IMR-90 (cell line): ENCODE measurements around the gene TOMM6.

Experiments
- CEBPB ChIP-seq: IDR thresholded peaks from 2 replicates; pipeline ENCODE4 v1.6.1; 2012; ENCODE audit warnings: low read depth, low read length, improper control_type of control experiment
- CTCF ChIP-seq: conservative IDR thresholded peaks from 2 replicates; pipeline ENCODE4 v1.5.1; 2012; ENCODE audit warnings: mild to moderate bottlenecking, low read depth, low read length, improper control_type of control experiment
- FOS ChIP-seq: fragments of 150-350 bp; IDR thresholded peaks from 2 replicates; pipeline ENCODE4 v1.6.1; 2016; ENCODE audit warnings: low read depth, low read length
- MAZ ChIP-seq: IDR thresholded peaks from 2 replicates; pipeline ENCODE4 v1.6.1; 2012; ENCODE audit warnings: low read depth, mild to moderate bottlenecking, low read length, improper control_type of control experiment, moderate library complexity, borderline replicate concordance
- MXI1 ChIP-seq: IDR thresholded peaks from 2 replicates; pipeline ENCODE4 v1.6.1; 2012; ENCODE audit warnings: low read depth, mild to moderate bottlenecking, low read length, moderate library complexity, borderline replicate concordance
- NFE2L2 ChIP-seq: fragments of 150-350 bp; IDR thresholded peaks from 2 replicates; pipeline ENCODE4 v1.6.1; 2016; ENCODE audit warnings: low read depth, mild to moderate bottlenecking, low read length
- POLR2A ChIP-seq: IDR thresholded peaks from 2 replicates; pipeline ENCODE4 v1.6.1; 2012; ENCODE audit warnings: mild to moderate bottlenecking, low read depth, low read length
- RAD21 ChIP-seq: IDR thresholded peaks from 2 replicates; pipeline ENCODE4 v1.6.1; 2012; ENCODE audit warnings: low read length, improper control_type of control experiment
- RFX5 ChIP-seq: IDR thresholded peaks from 2 replicates; pipeline ENCODE4 v1.8.0; 2012; ENCODE audit warnings: low read depth, mild to moderate bottlenecking, low read length, moderate library complexity
- SMC3 ChIP-seq: fragments of 150-350 bp; IDR thresholded peaks from 2 replicates; pipeline ENCODE4 v1.6.1; 2016; ENCODE audit warnings: low read depth, mild to moderate bottlenecking, antibody characterized with exemption, low read length, moderate library complexity

- TF ChIP-seq CTCF, result no peak
- no peak for TF ChIP-seq NFE2L2
- no peak for TF ChIP-seq POLR2A
- TF ChIP-seq MXI1, result no peak
- TF ChIP-seq RAD21, result no peak
- no peak for TF ChIP-seq RFX5
- TF ChIP-seq CEBPB, result peak; percentile 83
- TF ChIP-seq MAZ, result no peak
- TF ChIP-seq FOS, result no peak
- TF ChIP-seq SMC3, result no peak
These were observed 20.2 kb upstream of the TOMM6 start for GRCh38 chr6:41767112-41767833.
